ENCODE data around the gene EIF3D. TPM values are rescaled to one million over a fixed set of nuclear protein-coding genes. Genes with fewer than 3 reads are reported as not detected.

The EIF3D gene
- total RNA-seq, 2 donors from 2014 or later: 136 to 177 TPM

- peaks cover 14% of the 10 kb centered on the region for H3K4me1 ChIP-seq
- DNase-seq (peak; percentile 32 to 51 (median 42)), ATAC-seq (no peak)
- peaks cover 28 to 48% of the 10 kb centered on the region in 2 donors for H3K36me3 ChIP-seq (replicated peaks in 1 of 2; ENCODE audit: insufficient read depth in 1 of 2, low read depth in 2 of 2)
- TF ChIP-seq CTCF (IDR thresholded peaks at IDR 0.05) (peak; percentile 1 to 43 (median 29)), POLR2A (IDR thresholded peaks at IDR 0.05) (no peak)
- intact Hi-C loops (cut with DNase I): no loop called here
- no peaks in the 10 kb centered on the region for H3K9me3 ChIP-seq
- H3K27me3 ChIP-seq: no peaks in the 10 kb centered on the region
- H3K4me3 ChIP-seq: no peak overlapping the region
- no peak overlapping the region for H3K27ac ChIP-seq
- 66 to 73% methylated on average over 17 of the region's 17 CpGs for WGBS, 2 donors
Measured at GRCh38 chr22:36510966-36511881, 17.7 kb downstream of the EIF3D start.

GRCh38 chr22:36510384-36510783, 18.6 kb downstream of the EIF3D start:
- TF ChIP-seq CTCF (IDR thresholded peaks at IDR 0.05): no peak
- no peak for TF ChIP-seq POLR2A (IDR thresholded peaks at IDR 0.05)
- Histone ChIP-seq H3K9me3 (no peaks in the 10 kb centered on the region), H3K27ac (no peak overlapping the region), H3K27me3 (no peaks in the 10 kb centered on the region), H3K4me3 (no peak overlapping the region), H3K36me3 (replicated peaks in 1 of 2; ENCODE audit: insufficient read depth in 1 of 2, low read depth in 2 of 2) (peaks cover 25 to 40% of the 10 kb centered on the region in 2 donors), H3K4me1 (peaks cover 23% of the 10 kb centered on the region)
- ATAC-seq (no peak), DNase-seq (no peak)
- WGBS, 2 donors: 75 to 92% methylated on average over 2 to 3 of the region's 3 CpGs
- intact Hi-C loops (cut with DNase I): no loop called here

GRCh38 chr22:36507518-36508010, 21.4 kb downstream of the EIF3D start:
- ATAC-seq (no peak), DNase-seq (no peak)
- peak overlapping the region; percentile 57 to 85 (median 70) for H3K27ac ChIP-seq
- intact Hi-C loops (cut with DNase I): no loop called here
- H3K4me3 ChIP-seq: no peak overlapping the region
- H3K9me3 ChIP-seq: no peaks in the 10 kb centered on the region
- 85 to 86% methylated on average over 6 of the region's 6 CpGs for WGBS, 2 donors
- H3K27me3 ChIP-seq: no peaks in the 10 kb centered on the region
- H3K4me1 ChIP-seq: peaks cover 28% of the 10 kb centered on the region
- TF ChIP-seq CTCF (IDR thresholded peaks at IDR 0.05): no peak
- no peak for TF ChIP-seq POLR2A (IDR thresholded peaks at IDR 0.05)
- H3K36me3 ChIP-seq (replicated peaks in 1 of 2; ENCODE audit: insufficient read depth in 1 of 2, low read depth in 2 of 2): peaks cover 6 to 16% of the 10 kb centered on the region in 2 donors

GRCh38 chr22:36506637-36507517, 22.1 kb downstream of the EIF3D start, which contains the start of gene FOXRED2:
FOXRED2 (minus strand) TSS chr22:36507040; CDS start chr22:36506422, 618 bp downstream.
- H3K36me3 ChIP-seq (replicated peaks in 1 of 2; ENCODE audit: insufficient read depth in 1 of 2, low read depth in 2 of 2): peaks cover 0 to 9% of the 10 kb centered on the region in 2 donors
- ATAC-seq (peak; percentile 94), DNase-seq (peak; percentile 91 to 92 (median 92))
- no peak for TF ChIP-seq CTCF (IDR thresholded peaks at IDR 0.05)
- peak; percentile 67 to 85 (median 73) for TF ChIP-seq POLR2A (IDR thresholded peaks at IDR 0.05)
- no peaks in the 10 kb centered on the region for H3K27me3 ChIP-seq
- WGBS, 2 donors: 5 to 27% methylated on average over 12 to 75 of the region's 75 CpGs
- H3K4me1 ChIP-seq: peaks cover 28% of the 10 kb centered on the region
- no peaks in the 10 kb centered on the region for H3K9me3 ChIP-seq
- H3K4me3 ChIP-seq: peak within 1 kb of the TSS; percentile 23 to 35
- H3K27ac ChIP-seq: peak within 1 kb of the TSS; percentile 57 to 85 (median 70)
- intact Hi-C loops (cut with DNase I): no loop called here
